ENCODE results near the gene BICD2. TPM values are rescaled to one million over a fixed set of nuclear protein-coding genes. Genes with fewer than 3 reads are reported as not detected.

BICD2 gene
- polyA plus RNA-seq, 3 donors: 13.8 to 29.4 (median 25.6) TPM

DNA sequence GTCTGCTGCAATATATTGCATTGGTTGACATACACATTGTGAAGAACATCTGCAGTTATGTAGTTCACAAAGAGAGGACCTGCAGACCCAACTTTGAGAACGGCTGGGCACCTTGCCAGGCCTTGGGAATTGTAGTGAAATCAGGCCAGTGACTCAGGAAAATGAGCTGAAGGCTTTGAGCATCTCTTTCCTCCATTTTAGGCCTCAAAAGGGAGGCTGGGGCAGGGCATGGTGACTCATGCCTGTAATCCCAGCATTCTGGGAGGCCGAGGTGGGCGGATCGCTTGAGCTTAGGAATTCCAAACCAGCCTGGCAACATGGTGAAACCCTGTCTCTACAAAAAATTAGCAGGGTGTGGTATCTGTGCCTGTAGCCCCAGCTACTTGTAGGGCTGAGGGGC lies 93.3 kb downstream of the BICD2 start:
- Histone ChIP-seq H4K20me1 (ENCODE audit: insufficient read depth, low read length) (no peaks in the 10 kb centered on the region), H3K4me2 (replicated peaks; ENCODE audit: extremely low read depth, low read length, poor library complexity, severe bottlenecking) (peak overlapping the region; percentile 97), H3K27ac (ENCODE audit: low read depth in 1 of 2, low read length in 2 of 2) (no peak overlapping the region), H3K9me3 (replicated peaks in 1 of 2; ENCODE audit: control insufficient read depth in 1 of 2, insufficient read depth in 1 of 2, low read length in 2 of 2) (no peaks in the 10 kb centered on the region), H3K9ac (ENCODE audit: insufficient read depth, low read length, poor library complexity, severe bottlenecking) (no peak overlapping the region), H2AFZ (ENCODE audit: insufficient read depth, low read depth, low read length, poor library complexity, severe bottlenecking) (no peak overlapping the region), H3K79me2 (ENCODE audit: insufficient read depth, low read length) (peaks cover 50% of the 10 kb centered on the region), H3K4me1 (ENCODE audit: control insufficient read depth in 1 of 2, insufficient read depth in 2 of 2, low read length in 2 of 2) (peaks cover 13 to 23% of the 10 kb centered on the region in 2 donors), H3K27me3 (ENCODE audit: control insufficient read depth in 2 of 2, insufficient read depth in 2 of 2, low read length in 2 of 2) (no peaks in the 10 kb centered on the region), H3K36me3 (replicated peaks in 1 of 2; ENCODE audit: control insufficient read depth in 1 of 2, insufficient read depth in 2 of 2, low read length in 2 of 2) (peaks cover 6 to 11% of the 10 kb centered on the region in 2 donors), H3K4me3 (replicated peaks in 1 of 3; ENCODE audit: low read depth in 2 of 3, low read length in 3 of 3) (peak overlapping the region in 1 of 3 experiments; percentile 97)
- Mint-ChIP-seq H3K9me3 (peaks cover 0 to 6% (median 1%) of the 10 kb centered on the region in 7 donors), H3K4me3 (no peak overlapping the region), H3K4me1 (peaks cover 27% of the 10 kb centered on the region), H3K27me3 (ENCODE audit: low read depth in 3 of 3) (peaks cover 0 to 1% (median 1%) of the 10 kb centered on the region in 3 donors), H3K36me3 (peaks cover 11 to 17% of the 10 kb centered on the region in 2 donors), H3K27ac (no peak overlapping the region)
- WGBS (ENCODE audit: insufficient coverage): 86% methylated on average over 1 of the region's 4 CpGs
- no peak for DNase-seq
- intact Hi-C loops (cut with micrococcal nuclease): loop anchor here (2.0 to 10.0 kb wide), 3 partner anchors 91 to 893 kb away; partner anchors contain the start of gene BICD2 (in 1 of the 2)
- TF ChIP-seq, protein P1, sequence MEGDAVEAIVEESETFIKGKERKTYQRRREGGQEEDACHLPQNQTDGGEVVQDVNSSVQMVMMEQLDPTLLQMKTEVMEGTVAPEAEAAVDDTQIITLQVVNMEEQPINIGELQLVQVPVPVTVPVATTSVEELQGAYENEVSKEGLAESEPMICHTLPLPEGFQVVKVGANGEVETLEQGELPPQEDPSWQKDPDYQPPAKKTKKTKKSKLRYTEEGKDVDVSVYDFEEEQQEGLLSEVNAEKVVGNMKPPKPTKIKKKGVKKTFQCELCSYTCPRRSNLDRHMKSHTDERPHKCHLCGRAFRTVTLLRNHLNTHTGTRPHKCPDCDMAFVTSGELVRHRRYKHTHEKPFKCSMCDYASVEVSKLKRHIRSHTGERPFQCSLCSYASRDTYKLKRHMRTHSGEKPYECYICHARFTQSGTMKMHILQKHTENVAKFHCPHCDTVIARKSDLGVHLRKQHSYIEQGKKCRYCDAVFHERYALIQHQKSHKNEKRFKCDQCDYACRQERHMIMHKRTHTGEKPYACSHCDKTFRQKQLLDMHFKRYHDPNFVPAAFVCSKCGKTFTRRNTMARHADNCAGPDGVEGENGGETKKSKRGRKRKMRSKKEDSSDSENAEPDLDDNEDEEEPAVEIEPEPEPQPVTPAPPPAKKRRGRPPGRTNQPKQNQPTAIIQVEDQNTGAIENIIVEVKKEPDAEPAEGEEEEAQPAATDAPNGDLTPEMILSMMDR (IDR thresholded peaks at IDR 0.05): no peak

DNA sequence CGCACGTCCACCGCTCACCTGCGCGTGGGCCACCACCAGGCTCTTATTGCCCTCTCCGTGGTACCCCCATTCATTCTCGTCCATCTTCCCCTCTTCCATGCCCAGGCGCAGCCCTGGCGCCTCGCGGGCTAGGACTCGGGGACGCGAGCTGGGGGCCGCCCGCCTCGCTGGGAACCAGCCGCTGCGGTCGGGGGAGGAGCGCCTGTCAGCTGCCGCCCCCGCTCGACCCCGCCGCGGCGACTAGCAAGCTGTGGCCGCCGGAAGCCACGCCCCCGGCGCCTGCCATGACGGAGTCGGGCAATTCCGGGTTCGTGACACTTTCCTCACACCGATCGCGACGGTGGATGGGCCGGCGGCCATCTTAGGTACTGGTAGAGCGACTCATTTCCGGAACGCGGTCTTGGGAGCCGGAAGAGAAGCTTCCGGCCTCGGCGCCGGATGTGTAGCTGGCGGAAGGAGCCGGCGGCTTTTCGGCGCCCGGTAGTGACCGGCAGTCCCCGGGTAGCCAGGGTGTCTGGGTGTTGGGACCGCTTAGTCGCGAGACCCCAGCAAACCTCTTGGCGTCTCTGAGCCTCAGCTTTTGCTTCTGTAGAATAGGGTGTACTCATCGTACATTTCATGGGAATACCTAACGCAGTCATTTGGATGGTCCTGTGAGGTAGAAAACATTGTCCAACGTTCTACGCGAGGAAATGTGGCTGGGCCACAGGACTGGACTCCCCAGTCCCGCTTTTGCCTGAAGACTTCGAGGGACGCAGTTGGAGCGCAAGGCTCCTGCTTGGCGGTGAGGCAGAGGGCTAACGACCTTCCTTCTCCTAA lies 94.5 kb downstream of the BICD2 start, which contains the start of gene IPPK:
TSS of gene IPPK (minus strand) at position 242 of the 819 bp plus-strand sequence. CDS start at position 99, 143 bp downstream.
- Histone ChIP-seq H3K9me3 (replicated peaks in 1 of 2; ENCODE audit: control insufficient read depth in 1 of 2, insufficient read depth in 1 of 2, low read length in 2 of 2) (no peaks in the 10 kb centered on the region), H4K20me1 (ENCODE audit: insufficient read depth, low read length) (peaks cover 2% of the 10 kb centered on the region), H3K9ac (ENCODE audit: insufficient read depth, low read length, poor library complexity, severe bottlenecking) (peak within 1 kb of the TSS; percentile 84), H3K36me3 (replicated peaks in 1 of 2; ENCODE audit: control insufficient read depth in 1 of 2, insufficient read depth in 2 of 2, low read length in 2 of 2) (peaks cover 8 to 17% of the 10 kb centered on the region in 2 donors), H3K4me2 (replicated peaks; ENCODE audit: extremely low read depth, low read length, poor library complexity, severe bottlenecking) (peak within 1 kb of the TSS; percentile 97), H3K4me3 (replicated peaks in 1 of 3; ENCODE audit: low read depth in 2 of 3, low read length in 3 of 3) (peak within 1 kb of the TSS; percentile 69 to 97 (median 86)), H3K27ac (ENCODE audit: low read depth in 1 of 2, low read length in 2 of 2) (peak within 1 kb of the TSS; percentile 68 to 98), H3K4me1 (ENCODE audit: control insufficient read depth in 1 of 2, insufficient read depth in 2 of 2, low read length in 2 of 2) (peaks cover 13 to 23% of the 10 kb centered on the region in 2 donors), H2AFZ (ENCODE audit: insufficient read depth, low read depth, low read length, poor library complexity, severe bottlenecking) (peak within 1 kb of the TSS; percentile 96), H3K79me2 (ENCODE audit: insufficient read depth, low read length) (peaks cover 60% of the 10 kb centered on the region), H3K27me3 (ENCODE audit: control insufficient read depth in 2 of 2, insufficient read depth in 2 of 2, low read length in 2 of 2) (no peaks in the 10 kb centered on the region)
- peak; percentile 98 to 99 (median 99) for DNase-seq
- TF ChIP-seq, protein P1 (IDR thresholded peaks at IDR 0.05): no peak
- peaks cover 0 to 2% (median 0%) of the 10 kb centered on the region in 7 donors for H3K9me3 Mint-ChIP-seq
- peak within 1 kb of the TSS; percentile 92 to 95 for H3K4me3 Mint-ChIP-seq
- H3K27ac Mint-ChIP-seq: peak within 1 kb of the TSS; percentile 92 to 97 (median 94)
- peaks cover 17% of the 10 kb centered on the region in 2 donors for H3K36me3 Mint-ChIP-seq
- H3K4me1 Mint-ChIP-seq: peaks cover 30% of the 10 kb centered on the region
- H3K27me3 Mint-ChIP-seq (ENCODE audit: low read depth in 3 of 3): peaks cover 0 to 1% (median 0%) of the 10 kb centered on the region in 3 donors
- intact Hi-C loops (cut with micrococcal nuclease): loop anchor here (2.0 to 10.0 kb wide), 3 partner anchors 93 to 895 kb away; partner anchors contain the start of gene BICD2 (in 1 of the 2)
- WGBS (ENCODE audit: insufficient coverage): under 1% methylated on average over 74 of the region's 75 CpGs
